ENCODE measurements around the gene EFNB2.

Gene EFNB2

GRCh38 chr13:106498158-106498557, 37.3 kb downstream of the EFNB2 start:
- no peak overlapping the region for H3K27ac ChIP-seq
- TF ChIP-seq CTCF (conservative IDR thresholded peaks at IDR 0.05) = no peak

GRCh38 chr13:106497079-106497478, 38.4 kb downstream of the EFNB2 start:
- no peak for TF ChIP-seq CTCF (conservative IDR thresholded peaks at IDR 0.05)
- no peak overlapping the region for H3K27ac ChIP-seq

GRCh38 chr13:106496072-106496997, 39.1 kb downstream of the EFNB2 start:
- H3K27ac ChIP-seq = no peak overlapping the region
- TF ChIP-seq CTCF (conservative IDR thresholded peaks at IDR 0.05) = no peak

- TF ChIP-seq CTCF (conservative IDR thresholded peaks at IDR 0.05) = no peak
Observed at GRCh38 chr13:106494936-106495335, 40.5 kb downstream of the EFNB2 start.

GRCh38 chr13:106494506-106494905, 41.0 kb downstream of the EFNB2 start:
- no peak for TF ChIP-seq CTCF (conservative IDR thresholded peaks at IDR 0.05)
- H3K27ac ChIP-seq = no peak overlapping the region

More at GRCh38 chr13:106494936-106495335, 40.5 kb downstream of the EFNB2 start:
- no peak overlapping the region for H3K27ac ChIP-seq

GRCh38 chr13:106493533-106494220, 41.8 kb downstream of the EFNB2 start:
- no peak overlapping the region for H3K27ac ChIP-seq
- TF ChIP-seq CTCF (conservative IDR thresholded peaks at IDR 0.05) = no peak
